ENCODE measurements around the gene LRCH3. TPM values are rescaled to one million over a fixed set of nuclear protein-coding genes. Genes with fewer than 3 reads are reported as not detected.

The LRCH3 gene
- total RNA-seq, 4 donors from 2014 or later: 22.5 to 34.3 (median 27.7) TPM

DNA sequence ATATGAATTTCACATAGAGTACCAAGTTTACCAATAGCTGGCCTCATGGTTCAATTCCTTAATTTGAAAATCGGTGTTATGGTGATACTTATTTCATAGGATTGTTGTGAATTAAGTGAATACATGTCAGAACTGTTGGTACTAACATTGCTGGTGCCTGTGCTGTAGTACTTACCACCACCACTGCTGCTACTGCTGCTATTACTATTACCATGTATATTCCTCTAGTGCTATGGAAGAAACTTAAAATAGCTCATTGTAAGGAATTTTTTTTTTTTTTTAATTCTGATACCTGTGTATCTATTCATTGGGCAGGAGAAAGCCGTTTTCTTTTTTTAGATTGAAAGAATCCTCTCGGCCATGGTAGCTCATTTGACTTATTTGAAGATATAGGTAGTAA lies 37.8 kb upstream of the LRCH3 start:
- intact Hi-C loops (cut with DNase I; ENCODE audit: low total_unique reads): no loop called here
- TF ChIP-seq, protein P1, sequence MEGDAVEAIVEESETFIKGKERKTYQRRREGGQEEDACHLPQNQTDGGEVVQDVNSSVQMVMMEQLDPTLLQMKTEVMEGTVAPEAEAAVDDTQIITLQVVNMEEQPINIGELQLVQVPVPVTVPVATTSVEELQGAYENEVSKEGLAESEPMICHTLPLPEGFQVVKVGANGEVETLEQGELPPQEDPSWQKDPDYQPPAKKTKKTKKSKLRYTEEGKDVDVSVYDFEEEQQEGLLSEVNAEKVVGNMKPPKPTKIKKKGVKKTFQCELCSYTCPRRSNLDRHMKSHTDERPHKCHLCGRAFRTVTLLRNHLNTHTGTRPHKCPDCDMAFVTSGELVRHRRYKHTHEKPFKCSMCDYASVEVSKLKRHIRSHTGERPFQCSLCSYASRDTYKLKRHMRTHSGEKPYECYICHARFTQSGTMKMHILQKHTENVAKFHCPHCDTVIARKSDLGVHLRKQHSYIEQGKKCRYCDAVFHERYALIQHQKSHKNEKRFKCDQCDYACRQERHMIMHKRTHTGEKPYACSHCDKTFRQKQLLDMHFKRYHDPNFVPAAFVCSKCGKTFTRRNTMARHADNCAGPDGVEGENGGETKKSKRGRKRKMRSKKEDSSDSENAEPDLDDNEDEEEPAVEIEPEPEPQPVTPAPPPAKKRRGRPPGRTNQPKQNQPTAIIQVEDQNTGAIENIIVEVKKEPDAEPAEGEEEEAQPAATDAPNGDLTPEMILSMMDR (IDR thresholded peaks at IDR 0.05): no peak
- no peak for TF ChIP-seq POLR2A (IDR thresholded peaks at IDR 0.05)

DNA sequence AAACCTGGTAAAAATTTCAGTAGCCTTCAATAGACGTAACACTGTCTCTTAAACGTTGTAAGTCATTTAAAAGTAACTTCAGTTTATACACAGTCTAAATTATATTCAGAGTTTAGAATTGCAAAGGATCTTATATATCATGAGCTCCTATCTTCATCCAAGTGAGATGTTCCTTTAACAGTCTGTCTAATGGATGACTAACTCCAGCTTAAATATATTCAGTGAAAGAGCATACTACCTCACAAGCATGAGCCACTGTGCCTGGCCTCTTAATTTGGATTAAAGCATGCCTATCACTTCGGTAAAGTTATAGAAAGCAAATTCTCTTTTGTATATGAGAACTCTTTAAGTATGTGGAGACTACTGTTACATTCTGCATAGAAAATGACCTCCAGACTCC lies 34.4 kb upstream of the LRCH3 start:
- WGBS, 2 donors: 91% methylated on average over 3 of the region's 3 CpGs

More for the DNA sequence above, 37.8 kb upstream of the LRCH3 start:
- no peak overlapping the region for H3K4me3 ChIP-seq (ENCODE audit: low read depth, poor library complexity, severe bottlenecking)
- 91 to 92% methylated on average over 3 of the region's 3 CpGs for WGBS, 2 donors
- DNase-seq (ENCODE audit: low spot score in 2 of 2): no peak

DNA sequence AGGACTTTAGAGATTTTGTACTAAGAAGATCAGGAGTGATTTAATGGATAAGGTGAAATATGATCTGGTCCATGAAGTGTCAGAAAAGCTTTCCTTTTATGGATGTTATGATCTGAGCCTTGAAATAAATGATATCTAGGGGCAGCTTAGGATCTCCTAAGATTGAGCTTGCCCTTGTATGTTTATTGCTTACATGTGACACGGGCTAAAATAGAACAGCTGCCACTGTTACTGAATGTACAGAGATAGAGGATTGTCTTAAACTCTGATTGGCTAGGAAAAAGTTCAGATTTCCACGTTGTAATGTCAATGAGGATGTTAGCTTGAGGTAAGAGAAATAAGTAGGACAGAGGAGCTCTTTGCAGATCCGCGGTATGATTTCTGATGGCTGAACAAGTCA lies 32.5 kb upstream of the LRCH3 start:
- 97% methylated on average over 4 of the region's 4 CpGs for WGBS, 2 donors
- no peak for DNase-seq (ENCODE audit: low spot score in 2 of 2)
- intact Hi-C loops (cut with DNase I; ENCODE audit: low total_unique reads): no loop called here
- TF ChIP-seq, protein P1 (IDR thresholded peaks at IDR 0.05): no peak
- no peak for TF ChIP-seq POLR2A (IDR thresholded peaks at IDR 0.05)
- no peak overlapping the region for H3K4me3 ChIP-seq (ENCODE audit: low read depth, poor library complexity, severe bottlenecking)

More for the DNA sequence above, 34.4 kb upstream of the LRCH3 start:
- intact Hi-C loops (cut with DNase I; ENCODE audit: low total_unique reads): no loop called here
- H3K4me3 ChIP-seq (ENCODE audit: low read depth, poor library complexity, severe bottlenecking): no peak overlapping the region
- TF ChIP-seq, protein P1 (IDR thresholded peaks at IDR 0.05): no peak
- TF ChIP-seq POLR2A (IDR thresholded peaks at IDR 0.05): no peak
- no peak for DNase-seq (ENCODE audit: low spot score in 2 of 2)

DNA sequence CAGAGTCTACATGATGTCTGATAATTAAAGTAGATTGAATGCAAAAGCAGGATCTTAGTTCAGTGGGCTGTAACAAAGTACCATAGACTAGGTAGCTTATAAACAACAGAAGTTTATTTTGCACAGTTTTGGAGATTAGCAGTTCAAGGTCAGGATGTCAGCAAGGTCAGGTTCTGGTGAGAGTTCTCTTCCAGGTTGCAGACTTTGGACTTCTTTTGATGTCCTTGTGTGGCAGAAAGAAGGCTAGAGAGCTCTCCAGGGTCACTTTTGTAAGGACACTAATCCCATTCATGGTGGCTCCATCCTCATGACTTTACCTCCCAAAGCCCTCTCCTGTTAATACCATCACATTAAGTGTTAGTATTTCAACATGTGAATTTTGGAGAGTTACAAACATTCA lies 29.3 kb upstream of the LRCH3 start:
- DNase-seq (ENCODE audit: low spot score in 2 of 2): no peak
- intact Hi-C loops (cut with DNase I; ENCODE audit: low total_unique reads): no loop called here
- H3K4me3 ChIP-seq (ENCODE audit: low read depth, poor library complexity, severe bottlenecking): no peak overlapping the region
- no peak for TF ChIP-seq POLR2A (IDR thresholded peaks at IDR 0.05)
- TF ChIP-seq, protein P1 (IDR thresholded peaks at IDR 0.05): no peak

DNA sequence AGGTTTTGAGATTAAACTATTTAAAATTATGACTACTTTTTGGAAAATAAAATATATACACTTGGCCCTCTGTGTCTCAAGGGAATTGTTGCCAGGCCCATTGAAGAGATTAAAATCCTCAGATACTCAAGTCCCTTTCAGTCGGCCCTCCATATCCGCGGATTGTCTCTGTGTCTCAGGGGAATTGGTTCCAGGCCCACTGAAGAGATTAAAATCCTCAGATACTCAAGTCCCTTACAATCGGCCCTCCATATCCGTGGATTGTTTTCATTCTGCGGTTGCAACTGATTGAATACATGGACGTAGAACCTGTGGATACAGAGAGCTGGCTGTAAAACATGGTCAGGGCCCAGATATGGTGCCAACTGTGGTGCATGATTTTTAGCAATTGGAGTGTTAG lies 15.7 kb upstream of the LRCH3 start:
- TF ChIP-seq, protein P1 (IDR thresholded peaks at IDR 0.05): no peak
- TF ChIP-seq POLR2A (IDR thresholded peaks at IDR 0.05): no peak
- intact Hi-C loops (cut with DNase I; ENCODE audit: low total_unique reads): no loop called here
- WGBS, 2 donors: 82 to 83% methylated on average over 7 of the region's 7 CpGs
- DNase-seq (ENCODE audit: low spot score in 2 of 2): no peak
- no peak overlapping the region for H3K4me3 ChIP-seq (ENCODE audit: low read depth, poor library complexity, severe bottlenecking)

DNA sequence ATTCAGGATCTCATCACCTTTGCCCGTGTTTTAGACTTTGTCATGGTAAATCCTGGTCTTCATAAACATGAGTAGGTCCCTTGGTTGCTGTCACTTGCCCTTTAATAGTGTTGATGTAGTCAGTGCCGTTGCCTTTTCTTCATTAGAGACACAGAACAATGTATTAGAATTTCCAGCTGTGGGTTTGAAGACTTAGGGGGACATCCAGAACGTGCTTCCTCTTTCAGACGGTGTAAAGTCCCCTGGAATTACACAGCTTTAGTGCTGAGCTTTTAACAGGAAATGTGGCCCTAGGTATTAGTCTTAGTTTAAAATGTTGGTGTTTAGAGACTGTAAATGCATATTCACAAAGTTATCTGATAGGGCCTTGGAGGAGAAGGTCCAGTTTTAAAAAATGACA lies 8.8 kb upstream of the LRCH3 start:
- 72 to 83% methylated on average over 4 of the region's 4 CpGs for WGBS, 2 donors

More for the DNA sequence above, 8.8 kb upstream of the LRCH3 start:
- no peak for DNase-seq (ENCODE audit: low spot score in 2 of 2)
- intact Hi-C loops (cut with DNase I; ENCODE audit: low total_unique reads): no loop called here
- TF ChIP-seq, protein P1 (IDR thresholded peaks at IDR 0.05): no peak
- TF ChIP-seq POLR2A (IDR thresholded peaks at IDR 0.05): no peak
- no peak overlapping the region for H3K4me3 ChIP-seq (ENCODE audit: low read depth, poor library complexity, severe bottlenecking)
